Brain microvascular endothelial cell (primary cell): ENCODE measurements around the gene U2AF2.

ENCODE experiments used
- DNase-seq: peaks from one replicate; pipeline ENCODE4 v3.0.0-alpha.2; 2020
- H3K27ac ChIP-seq: fragments of 250-450 bp; sonication (Bioruptor Pico); 2 replicates; pipeline ENCODE4 v1.5.1; 2020; ENCODE audit warnings: mild to moderate bottlenecking, moderate library complexity
- H3K27me3 ChIP-seq: fragments of 250-450 bp; sonication (Bioruptor Pico); replicated peaks from 2 replicates; pipeline ENCODE4 v1.5.1; 2020; ENCODE audit warnings: mild to moderate bottlenecking
- H3K36me3 ChIP-seq: fragments of 250-450 bp; sonication (Bioruptor Pico); replicated peaks from 2 replicates; pipeline ENCODE4 v1.5.1; 2020; ENCODE audit warnings: mild to moderate bottlenecking
- H3K4me3 ChIP-seq: 2 replicates; pipeline ENCODE4 v1.5.1; 2011; ENCODE audit warnings: low read depth, mild to moderate bottlenecking, control low read depth, low read length, moderate library complexity
- in situ Hi-C: cut with HindIII; loops from 2 replicates; pipeline ENCODE4 v1.10.0; 2017; ENCODE audit warnings: low sequenced_read_pairs, low pct_ligation_motif_present
- TF ChIP-seq, protein P1 (sequence below): IDR thresholded peaks from 2 replicates; pipeline ENCODE4 v1.5.1; 2011; ENCODE audit warnings: low read depth, mild to moderate bottlenecking, moderate library complexity, low read length, control low read depth, inconsistent platforms; ENCODE audit errors: missing control alignments

Gene U2AF2

DNA sequence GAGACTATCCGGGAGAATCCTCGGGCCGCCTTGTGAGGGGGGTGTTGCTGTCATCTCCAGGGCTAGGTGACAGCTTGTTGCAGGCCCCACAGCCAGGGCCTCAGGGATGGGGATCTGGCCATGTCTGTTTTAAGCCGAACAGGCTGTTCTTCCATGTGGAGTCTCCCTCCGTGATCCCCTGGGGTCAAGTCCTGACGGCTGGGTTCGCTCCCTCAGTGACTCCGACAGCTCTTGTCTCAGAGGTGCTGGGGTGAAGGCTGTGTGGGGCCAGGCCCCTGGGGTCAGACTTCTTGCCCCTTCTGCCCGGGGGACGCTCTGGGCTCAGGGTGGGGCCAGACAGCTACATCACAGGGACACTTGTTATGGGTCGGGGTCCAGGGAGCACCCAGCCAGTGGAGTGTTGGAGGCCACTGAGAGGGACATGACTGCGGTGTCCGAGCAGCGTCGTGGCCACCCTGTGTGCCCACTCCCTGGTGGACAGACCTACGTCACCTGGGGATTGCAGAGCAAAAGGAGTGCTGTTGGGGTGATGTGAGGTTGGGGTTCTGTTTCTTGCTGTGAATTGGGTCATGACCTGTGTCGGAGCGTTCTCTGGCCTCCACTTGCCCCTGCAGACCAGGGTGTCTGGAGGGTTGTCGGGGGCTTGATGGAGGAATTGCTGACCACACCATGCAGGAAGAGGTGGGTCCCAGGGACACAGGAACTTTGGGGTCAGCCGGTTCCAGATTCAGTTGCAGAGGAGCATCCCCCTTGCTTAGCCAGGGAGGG, 41.6 kb downstream of the U2AF2 start:
- Histone ChIP-seq H3K27me3 (no peaks in the 10 kb centered on the region), H3K4me3 (no peak overlapping the region), H3K36me3 (peaks cover 37% of the 10 kb centered on the region), H3K27ac (no peak overlapping the region)
- no peak for DNase-seq
- in situ Hi-C loops: no loop called here
- TF ChIP-seq, protein P1, sequence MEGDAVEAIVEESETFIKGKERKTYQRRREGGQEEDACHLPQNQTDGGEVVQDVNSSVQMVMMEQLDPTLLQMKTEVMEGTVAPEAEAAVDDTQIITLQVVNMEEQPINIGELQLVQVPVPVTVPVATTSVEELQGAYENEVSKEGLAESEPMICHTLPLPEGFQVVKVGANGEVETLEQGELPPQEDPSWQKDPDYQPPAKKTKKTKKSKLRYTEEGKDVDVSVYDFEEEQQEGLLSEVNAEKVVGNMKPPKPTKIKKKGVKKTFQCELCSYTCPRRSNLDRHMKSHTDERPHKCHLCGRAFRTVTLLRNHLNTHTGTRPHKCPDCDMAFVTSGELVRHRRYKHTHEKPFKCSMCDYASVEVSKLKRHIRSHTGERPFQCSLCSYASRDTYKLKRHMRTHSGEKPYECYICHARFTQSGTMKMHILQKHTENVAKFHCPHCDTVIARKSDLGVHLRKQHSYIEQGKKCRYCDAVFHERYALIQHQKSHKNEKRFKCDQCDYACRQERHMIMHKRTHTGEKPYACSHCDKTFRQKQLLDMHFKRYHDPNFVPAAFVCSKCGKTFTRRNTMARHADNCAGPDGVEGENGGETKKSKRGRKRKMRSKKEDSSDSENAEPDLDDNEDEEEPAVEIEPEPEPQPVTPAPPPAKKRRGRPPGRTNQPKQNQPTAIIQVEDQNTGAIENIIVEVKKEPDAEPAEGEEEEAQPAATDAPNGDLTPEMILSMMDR: no peak

DNA sequence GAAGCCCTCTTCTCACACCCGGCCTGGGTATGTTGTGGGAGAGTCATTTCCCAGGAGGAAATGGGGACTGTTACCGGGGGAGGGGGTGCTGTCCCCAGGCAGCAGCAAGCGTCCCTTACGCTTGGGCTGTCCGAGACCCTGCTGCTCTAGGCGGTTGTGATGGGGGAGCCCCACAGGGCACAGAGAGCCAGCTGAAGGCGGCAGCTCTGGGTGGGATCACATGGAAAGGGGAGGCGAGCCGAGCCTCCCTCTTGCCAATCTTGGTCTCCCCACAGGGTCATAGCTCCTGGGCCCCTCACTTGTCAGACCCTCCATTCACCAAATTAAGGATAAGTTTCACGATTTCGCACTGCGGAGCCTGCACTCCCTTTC, 42.2 kb downstream of the U2AF2 start:
- TF ChIP-seq, protein P1: no peak
- no peak for DNase-seq
- H3K4me3 ChIP-seq: no peak overlapping the region
- no peaks in the 10 kb centered on the region for H3K27me3 ChIP-seq
- H3K27ac ChIP-seq: no peak overlapping the region
- H3K36me3 ChIP-seq: peaks cover 37% of the 10 kb centered on the region
- in situ Hi-C loops: no loop called here

DNA sequence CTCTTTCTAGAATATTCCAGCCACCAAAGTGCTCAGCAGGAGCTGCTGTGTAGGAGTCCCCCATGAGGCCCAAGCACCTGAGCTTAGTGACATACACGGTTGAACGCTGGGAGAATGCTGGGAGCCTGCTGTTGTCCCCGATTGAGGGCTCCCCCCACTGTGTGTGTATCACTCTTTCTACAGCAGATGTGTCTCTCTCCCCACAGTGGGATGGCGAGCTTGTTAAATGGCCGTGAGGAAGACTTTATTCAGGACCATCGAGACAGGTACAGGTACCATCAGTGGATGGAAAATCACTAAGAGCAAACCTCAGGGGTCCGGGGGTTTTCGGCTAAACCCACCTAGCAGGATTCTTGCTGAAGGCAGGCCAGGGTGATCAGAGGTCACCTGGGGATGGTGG, 42.9 kb downstream of the U2AF2 start:
- no peak overlapping the region for H3K27ac ChIP-seq
- no peak for DNase-seq
- H3K27me3 ChIP-seq: no peaks in the 10 kb centered on the region
- H3K4me3 ChIP-seq: no peak overlapping the region
- TF ChIP-seq, protein P1: no peak
- H3K36me3 ChIP-seq: peaks cover 36% of the 10 kb centered on the region
- in situ Hi-C loops: no loop called here

DNA sequence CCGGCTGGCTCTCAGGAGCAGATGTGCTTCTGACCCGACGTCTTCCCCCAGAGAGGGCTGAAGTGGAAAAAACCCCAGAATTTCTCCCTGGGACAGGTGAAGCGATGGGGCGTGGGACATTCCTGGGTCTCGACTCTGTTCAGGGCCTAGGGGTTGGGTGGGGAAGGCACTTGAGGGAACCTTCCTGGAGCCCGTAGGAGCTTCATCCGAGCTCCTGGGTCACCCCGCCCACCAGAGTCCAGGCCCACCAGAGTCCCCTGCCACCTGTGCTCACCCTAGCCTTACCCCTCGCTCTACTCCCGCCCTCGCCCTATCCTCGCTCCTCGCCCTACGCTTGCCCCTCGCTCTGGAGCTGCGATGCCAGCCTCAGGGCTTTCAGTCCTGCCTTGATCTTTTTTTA, 43.4 kb downstream of the U2AF2 start:
- no peak for DNase-seq
- H3K27me3 ChIP-seq: no peaks in the 10 kb centered on the region
- TF ChIP-seq, protein P1: no peak
- in situ Hi-C loops: no loop called here
- no peak overlapping the region for H3K4me3 ChIP-seq
- peaks cover 32% of the 10 kb centered on the region for H3K36me3 ChIP-seq
- H3K27ac ChIP-seq: no peak overlapping the region

DNA sequence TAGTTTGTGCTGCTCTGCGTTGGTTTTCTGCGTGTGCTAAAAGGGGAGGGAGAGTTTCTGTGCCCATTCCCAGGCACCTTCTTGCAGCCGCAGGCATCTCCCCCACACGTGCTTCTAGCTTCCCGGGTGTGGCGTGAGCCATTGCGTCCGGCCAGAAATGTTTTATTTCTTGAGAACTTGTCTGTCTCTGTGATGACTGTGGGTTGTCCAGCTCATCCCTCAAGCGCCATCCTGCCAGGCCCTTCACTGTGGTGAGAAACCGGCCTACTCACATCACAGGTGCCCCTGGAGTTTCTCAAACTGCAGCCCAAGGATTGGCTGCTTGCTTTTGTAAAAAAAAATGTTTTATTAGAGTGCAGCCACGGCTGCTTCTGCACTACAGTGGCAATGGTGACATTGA, 44.4 kb downstream of the U2AF2 start:
- no peak overlapping the region for H3K4me3 ChIP-seq
- peaks cover 28% of the 10 kb centered on the region for H3K36me3 ChIP-seq
- TF ChIP-seq, protein P1: no peak
- H3K27ac ChIP-seq: no peak overlapping the region
- no peaks in the 10 kb centered on the region for H3K27me3 ChIP-seq
- in situ Hi-C loops: no loop called here
- no peak for DNase-seq

DNA sequence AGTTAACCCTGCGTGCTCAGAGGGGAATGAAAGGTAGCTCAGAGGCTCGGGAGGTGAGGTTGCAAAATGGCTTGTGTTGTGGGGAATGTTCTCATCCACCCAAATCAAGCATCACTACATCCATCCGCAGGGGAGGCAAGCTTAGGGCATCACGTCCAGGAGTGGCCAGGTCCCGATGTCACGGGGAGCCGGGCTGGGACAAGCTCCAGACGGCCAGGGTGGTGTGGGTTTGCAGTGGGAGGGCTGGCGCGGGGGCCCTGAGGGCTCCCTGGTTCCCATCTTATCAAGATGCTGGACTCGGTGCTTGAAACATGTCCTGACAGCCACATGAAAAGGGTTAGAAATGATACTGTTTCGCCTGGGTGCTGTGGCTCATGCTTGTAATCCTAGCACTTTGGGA, 46.0 kb downstream of the U2AF2 start:
- TF ChIP-seq, protein P1: no peak
- DNase-seq: no peak
- peaks cover 21% of the 10 kb centered on the region for H3K36me3 ChIP-seq
- H3K27ac ChIP-seq: no peak overlapping the region
- H3K4me3 ChIP-seq: no peak overlapping the region
- no peaks in the 10 kb centered on the region for H3K27me3 ChIP-seq
- in situ Hi-C loops: no loop called here
